UCSD-AML1 (cell line): ENCODE results near the gene SMARCC1.

Source experiments
- DNase-seq: peaks from one replicate; lab custom pipeline; 2025; ENCODE audit not compliant: unreplicated experiment; lab: John Stamatoyannopoulos, UW

SMARCC1 gene

DNA sequence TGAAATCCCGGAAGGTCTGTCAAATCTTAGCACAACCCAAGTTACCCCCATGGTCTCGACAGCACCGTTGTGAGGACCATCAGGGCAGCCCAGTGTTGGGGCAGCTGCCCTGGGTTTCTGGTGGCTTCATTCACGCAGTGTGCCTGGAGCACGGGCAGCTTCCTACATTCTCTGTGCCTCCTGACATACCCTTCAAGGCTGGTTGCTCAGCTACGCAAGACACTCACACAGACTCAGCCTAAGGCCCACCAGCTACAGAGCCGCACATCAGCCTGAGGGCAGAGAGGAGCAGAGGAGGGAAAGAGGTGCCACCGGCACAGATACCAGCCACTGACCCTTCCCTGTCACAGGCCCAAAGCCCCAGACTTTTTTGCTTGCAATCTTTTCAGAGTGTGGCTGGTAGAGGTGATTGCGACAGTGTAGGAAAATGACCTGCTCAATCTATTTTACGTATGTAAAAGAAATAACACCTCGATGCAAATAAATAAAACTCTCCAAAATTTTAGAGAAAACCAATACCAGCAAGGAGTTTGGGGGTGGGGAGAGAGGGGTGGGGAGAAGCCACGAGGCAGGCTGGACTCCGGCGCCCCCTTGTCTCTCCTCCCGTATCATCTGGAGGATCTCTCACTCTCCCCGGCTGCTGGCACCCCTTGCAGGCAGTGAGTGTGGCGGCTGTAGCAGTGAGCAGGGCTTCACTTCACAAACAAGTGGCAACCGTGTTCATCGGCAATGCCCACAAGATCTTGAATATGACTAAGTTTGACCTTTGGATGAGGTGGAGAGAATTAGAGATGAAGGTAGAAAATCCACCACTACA is 215.8 kb downstream of the SMARCC1 start:
- DNase-seq, result no peak

DNA sequence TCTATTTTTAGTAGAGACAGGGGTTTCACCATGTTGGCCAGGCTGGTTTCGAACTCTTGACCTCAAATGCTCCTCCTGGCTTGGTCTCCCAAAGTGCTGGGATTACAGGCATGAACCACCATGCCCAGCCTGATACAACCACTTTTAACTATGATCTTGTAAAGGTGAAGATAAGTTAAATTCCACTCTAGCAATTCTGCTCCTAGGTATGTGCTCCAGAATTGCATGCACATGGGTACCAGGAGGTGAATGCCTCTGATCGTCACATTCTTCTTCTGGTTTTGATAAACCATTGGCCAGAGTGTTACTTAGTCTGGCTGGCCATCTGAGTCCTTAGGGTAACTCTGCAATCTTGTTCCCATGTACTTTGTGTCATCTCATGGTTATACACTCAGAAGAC is 225.3 kb downstream of the SMARCC1 start:
- no peak for DNase-seq

DNA sequence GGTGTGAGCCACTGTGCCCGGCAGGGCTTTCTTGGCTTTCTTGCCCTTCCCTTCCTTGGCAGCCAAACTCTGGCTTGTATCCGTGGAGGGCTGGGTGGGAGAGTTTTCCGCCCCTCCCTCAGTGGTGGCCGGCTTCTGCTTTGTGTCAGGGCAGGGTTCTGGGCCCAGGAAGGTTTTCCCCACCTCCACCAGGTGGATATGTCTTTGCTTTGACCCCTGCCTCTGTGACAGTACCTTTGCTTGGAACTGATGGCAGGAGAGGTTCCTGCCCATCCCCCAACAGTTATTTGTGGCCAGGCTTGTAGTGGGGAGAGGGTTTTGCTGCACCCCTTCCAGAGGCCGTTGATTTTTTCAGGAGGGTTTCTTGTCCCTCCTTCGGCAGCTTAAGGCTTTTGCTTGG is 227.4 kb downstream of the SMARCC1 start:
- no peak for DNase-seq

DNA sequence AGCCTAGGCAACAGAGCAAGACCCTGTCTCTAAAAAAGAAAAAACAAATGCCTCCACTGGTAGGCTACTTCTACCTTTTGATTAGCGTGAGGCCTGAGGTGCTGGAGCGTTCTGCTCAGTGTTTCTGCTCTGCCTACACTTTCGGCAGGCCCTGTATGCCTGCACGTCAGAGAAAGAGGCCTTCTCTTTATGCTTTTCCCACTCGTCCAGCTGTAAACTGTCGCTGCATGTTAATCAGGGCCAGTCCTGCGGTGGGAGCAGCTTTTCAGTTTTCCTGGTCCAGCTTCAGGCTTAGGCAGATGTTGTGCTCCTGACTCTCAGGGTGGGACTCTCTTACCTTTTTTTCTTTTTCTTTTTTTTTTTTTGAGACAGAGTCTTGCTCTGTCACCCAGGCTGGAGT is 228.3 kb downstream of the SMARCC1 start:
- DNase-seq, result no peak

DNA sequence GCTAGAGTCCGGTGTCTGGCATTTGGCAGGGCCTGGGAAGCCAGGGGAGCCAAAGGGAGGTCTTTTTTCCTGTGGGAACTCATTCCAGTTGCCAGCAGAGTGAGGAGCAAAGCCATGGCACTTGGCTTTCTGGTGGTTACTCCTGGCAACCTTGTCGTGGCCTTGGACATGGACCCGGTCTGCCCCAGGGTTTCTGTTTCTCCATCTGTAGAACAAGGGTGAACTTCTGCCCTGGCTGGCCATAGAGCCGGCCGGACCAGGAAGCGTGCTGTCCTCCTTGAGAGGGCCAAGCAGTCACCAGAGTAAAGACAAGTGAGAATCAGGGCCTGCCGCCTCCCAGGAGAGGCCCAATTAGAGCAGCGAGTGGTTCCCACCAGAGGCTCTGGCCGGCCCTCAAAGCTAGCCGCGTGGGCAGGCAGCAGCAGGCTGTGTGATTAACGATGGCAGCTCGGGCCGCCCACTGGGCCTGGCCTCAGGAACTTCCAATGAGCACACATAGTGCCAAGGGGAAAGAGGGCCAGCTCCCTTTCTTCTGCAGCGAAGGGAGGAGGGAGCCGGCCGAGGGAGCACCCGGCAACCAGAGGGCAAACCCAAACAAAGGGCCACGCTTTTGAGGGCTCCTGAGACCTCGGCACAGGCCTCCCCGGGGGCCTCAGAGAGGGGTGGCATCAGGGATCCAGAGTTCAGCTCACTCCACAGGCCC is 239.1 kb downstream of the SMARCC1 start:
- DNase-seq, result no peak

DNA sequence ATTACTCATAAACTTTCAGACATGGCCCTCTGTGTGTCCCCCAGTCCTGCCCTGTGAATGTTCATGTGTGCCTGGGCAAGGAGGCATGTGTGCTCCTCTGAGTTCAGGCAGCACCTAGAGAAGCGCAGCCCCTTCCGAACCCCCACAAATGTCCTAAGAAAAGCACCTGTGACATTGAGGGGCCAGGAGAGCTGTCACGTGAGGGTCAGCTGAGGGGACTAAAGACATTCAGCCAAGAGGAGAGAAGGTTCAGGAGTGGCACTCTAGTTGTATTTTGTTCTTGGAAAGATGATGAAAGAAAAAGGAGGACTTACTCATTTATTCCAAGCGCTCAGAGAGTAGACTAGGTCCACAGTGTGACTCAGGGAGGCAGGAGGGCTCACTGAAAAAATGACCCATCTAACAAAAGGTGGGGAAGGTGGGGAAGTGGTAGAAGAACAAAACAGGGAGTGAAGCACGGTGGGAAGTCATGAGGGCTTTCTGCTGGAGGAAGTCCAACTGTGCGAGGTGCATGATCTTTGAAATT is 240.0 kb downstream of the SMARCC1 start:
- DNase-seq, result no peak

DNA sequence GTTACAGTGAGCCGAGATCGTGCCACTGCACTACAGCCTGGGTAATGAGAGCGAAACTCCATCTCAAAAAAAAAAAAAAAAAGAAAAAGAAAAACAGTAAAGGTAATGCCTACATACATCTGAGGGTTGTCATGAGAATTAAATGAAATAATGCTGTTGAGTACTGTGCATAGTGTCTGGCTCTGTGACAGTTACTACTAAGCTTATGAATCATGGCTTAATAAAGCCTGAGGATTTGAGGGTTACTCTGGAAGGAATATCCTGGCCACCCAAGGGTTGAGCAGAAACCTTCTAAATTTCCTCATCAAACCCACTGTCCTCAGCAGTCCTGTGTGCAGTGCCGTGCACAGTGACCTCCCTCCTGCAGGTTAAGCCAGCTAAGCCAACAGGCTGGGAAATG is 241.4 kb downstream of the SMARCC1 start:
- DNase-seq, result no peak

DNA sequence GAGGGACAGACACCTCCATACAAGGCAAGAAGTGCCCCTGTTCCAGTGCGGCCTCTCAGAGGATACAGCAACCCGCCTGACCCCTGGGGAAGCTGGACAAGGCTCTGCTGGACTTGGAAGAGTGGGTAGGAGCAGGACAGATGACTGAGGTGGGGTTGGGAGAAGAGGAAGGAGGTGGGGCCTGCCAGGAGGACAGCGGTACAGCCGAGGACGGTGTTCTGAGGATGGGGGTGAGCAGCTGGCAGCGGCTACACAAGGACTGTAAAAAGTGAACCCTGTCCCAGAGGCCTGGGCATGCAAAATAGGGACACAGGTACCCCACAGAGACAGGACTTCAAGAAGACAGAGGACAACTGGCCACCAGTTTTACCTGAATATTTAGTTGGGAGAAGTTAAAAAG is 244.7 kb downstream of the SMARCC1 start:
- DNase-seq, result no peak

DNA sequence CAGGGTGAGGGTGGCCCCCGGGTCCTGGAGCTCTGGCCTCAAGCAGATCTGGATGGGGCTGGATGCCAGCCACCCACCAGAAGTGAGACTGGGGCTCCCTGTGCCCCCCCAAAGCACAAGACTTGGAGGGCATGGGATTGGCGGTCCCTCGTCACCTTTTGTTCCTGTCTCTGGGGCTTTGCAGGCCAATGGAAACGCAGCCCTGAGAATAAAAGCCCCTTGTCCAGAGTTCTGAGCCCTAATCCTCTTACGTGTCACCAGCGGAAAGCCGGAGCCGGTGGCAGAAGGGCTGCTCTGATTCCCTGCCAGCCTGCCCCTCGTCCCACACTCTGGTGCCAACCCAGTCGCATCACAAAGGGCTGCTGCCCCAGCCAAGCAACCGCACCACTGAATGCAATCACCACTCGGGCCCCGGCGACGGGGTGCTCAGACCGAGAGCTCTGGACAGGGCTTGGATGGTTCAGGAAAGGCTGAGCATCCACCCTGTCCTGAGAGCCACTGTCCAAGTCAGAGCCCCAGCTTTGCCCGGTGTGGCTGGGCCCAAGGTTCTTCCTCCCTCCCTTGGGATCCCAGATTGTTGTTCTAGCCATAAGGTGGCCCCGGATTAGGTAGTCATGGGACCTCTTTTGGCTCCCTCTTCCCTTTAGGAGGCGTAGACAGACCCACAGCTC is 245.3 kb downstream of the SMARCC1 start:
- no peak for DNase-seq
